HG02840 (cell line): ENCODE measurements around the gene PPM1H.

Source experiments
- ATAC-seq: cut with Tn5 transposase; IDR thresholded peaks from one replicate; pipeline ENCODE4 v1.9.1; 2021; ENCODE audit warnings: mild to moderate bottlenecking, moderate library complexity, moderate number of reproducible peaks; ENCODE audit not compliant: unreplicated experiment, low FRiP score

The PPM1H gene

GRCh38 chr12:62631471-62632410 is 303.2 kb downstream of the PPM1H start:
- peak; percentile 52 for ATAC-seq

DNA sequence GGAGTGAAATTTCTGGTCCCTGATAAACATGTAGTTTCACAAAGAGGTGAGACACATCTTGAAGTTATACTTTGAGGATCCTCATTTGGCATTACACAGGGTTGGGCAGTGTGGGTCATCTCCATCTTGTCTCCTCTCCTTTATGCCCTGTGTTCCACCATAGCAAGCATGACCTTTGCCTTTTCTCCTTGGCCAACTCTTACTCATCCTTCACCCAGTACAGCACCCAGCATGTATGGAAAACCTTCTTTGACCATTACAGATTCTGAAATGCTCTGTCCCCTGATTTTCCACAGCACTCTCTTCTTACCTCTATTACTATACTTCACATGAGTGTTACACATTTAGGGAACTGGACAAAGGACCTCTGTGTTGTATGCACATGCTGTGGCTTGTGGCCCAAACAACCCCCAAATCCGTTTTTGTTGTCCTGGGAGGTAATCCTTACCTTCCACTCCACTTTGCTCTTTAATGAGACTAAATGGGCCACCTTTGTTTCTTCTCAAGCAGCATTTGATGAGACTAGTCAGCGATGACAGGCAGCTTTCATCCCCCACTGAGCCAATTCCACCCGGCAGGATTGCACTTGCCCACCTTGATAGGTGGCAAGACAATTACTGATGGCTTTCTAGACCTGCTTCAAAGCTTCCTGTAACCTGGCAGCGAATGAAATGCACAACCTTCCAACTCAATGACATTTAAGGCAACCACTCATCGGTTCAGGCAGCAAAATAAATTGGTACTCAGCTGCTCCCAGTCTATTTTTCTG is 304.8 kb downstream of the PPM1H start:
- ATAC-seq, result no peak

- no peak for ATAC-seq
Measured at GRCh38 chr12:62629413-62629812, 305.5 kb downstream of the PPM1H start.

GRCh38 chr12:62627181-62627580 is 307.8 kb downstream of the PPM1H start:
- no peak for ATAC-seq

DNA sequence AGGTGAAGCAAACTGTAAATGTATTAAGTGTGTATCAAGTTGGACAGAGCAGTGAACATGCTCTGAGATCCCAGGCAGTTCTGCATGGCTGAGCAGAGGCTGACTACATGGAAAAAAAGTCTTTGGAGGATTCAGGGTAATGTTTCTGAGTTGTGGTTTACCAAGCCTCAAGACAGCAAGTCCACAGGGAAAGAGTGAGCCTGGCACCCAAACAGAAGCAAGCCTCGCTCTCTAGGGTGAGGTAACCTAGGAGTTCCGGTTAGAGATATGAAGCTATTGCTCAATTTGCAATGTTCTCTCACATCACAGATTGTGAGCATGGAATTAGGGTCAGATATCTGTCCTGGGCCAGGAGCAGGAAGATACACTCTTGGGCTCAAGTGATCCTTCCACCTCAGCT is 309.7 kb downstream of the PPM1H start:
- no peak for ATAC-seq

DNA sequence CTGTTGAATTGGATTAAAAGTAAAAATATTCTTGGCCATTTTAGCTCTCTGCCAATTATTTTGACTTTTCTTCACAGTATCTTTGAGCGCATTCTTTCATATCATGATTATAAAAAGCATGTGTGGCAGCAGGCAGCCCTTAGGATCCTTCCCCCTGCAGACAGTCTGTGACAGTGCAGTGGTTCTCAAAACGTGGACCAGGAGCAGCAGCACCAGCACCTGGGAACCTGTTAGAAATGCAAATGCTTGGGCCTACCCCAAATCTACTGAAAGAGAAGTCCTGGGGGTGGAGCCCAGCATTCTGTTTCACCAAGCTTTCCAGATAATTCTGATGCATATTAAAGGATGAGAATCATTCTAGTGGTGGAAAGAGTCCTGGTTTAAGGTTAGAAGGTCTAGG is 312.8 kb downstream of the PPM1H start:
- ATAC-seq, result no peak

DNA sequence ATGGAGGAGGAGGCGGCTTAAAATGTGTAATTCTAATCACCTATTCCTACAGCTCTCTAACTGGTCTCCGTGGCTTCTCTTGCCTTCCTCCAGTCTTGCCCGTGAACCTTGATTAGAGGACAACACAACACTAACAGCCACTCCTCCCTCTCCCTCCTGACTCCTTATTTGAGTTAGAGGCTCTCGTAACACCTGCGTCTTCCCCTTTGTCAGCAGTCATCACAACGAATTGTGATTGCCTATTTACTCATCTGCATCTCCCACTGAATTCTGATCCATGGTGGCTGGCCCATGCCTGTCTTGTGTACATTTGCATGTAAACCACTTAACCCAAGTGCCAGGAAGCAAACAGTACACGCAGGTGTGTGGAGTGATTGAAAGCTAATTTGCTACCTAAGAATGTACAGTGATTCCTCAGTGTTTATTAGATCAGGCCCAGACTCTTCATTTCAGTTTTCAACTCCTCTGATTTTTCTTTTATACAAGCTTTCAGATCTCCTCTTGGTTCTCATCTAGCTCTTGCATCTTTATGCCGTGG is 313.8 kb downstream of the PPM1H start:
- no peak for ATAC-seq

DNA sequence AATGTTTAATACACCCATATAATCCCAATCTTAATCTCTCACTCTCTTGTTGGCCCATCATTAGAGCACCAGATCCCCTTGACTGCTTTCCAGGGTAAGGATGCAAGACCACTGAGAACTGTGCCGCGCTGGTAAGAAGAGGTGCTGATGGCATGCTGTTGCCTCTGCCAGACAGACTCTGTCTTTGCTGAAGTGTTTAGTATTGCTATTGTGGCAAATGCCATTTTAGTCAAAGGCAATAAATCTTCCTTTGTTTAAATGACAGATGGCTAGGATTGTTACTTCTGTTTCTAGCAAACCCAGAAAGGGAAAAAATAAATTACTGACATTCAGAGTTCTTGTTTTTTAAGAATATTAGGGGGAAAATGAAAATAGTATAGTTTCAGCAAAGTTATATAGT is 316.0 kb downstream of the PPM1H start:
- ATAC-seq, result no peak

- ATAC-seq, result no peak
Measured at GRCh38 chr12:62618319-62618718, 316.6 kb downstream of the PPM1H start.

DNA sequence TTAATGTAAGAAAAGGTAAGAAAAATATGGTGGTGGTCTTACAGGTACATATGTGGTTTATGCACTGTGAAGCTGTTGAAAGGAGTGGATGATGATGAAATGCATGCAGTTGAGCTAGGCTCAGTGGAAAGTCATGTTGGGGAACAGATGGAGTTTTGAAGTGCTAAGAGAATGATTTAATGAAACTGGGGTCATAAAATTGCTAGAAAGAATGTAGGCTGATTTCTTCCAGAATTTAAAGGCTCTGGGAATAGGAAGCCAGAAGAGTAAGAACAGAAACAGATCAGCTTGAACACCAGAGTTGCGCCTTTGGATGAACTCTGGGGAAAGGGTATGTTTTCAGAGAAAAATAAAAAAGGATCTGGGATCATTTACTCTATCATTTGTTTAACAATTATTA is 321.9 kb downstream of the PPM1H start:
- no peak for ATAC-seq

DNA sequence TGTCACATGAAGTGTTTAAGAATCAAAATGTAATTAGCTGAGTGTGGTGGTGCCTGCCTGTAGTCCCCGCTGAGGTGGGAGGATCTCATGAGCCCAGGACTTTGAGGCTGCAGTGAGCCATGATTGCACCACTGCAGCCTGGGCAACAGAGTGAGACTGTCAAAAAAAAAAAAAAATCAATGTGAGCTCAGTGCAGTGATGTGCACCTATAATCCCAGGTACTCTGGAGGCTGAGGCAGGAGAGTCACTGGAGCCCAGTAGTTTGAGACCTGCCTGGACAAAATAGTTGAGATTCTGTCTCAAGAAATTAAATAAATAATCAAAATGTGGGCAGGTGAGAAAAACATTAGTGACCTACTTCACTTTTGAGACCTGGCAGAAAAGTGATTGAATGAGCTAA is 328.3 kb downstream of the PPM1H start:
- no peak for ATAC-seq

GRCh38 chr12:62605981-62606380 is 329.0 kb downstream of the PPM1H start:
- no peak for ATAC-seq

GRCh38 chr12:62604871-62605270 is 330.1 kb downstream of the PPM1H start:
- ATAC-seq, result no peak

DNA sequence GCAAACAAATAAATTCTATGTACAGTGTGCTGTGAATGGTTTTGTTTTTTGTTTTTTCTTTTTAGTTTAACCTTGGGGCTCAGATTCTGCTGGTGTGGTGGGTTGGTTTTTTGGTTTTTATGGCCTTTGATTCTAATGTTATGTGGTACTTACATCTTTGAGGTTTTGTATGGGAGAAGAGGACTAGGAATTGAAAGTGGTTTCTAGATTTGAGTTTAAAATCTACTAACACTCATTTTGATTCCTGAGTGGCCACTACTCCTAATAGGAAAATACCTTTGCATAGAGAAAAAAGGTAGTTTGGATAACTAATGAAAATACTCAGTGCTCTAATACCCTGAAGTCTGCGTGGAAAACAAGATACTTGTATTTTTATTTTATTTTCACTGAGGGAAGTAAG is 330.6 kb downstream of the PPM1H start:
- ATAC-seq, result no peak

GRCh38 chr12:62603811-62604098 is 331.2 kb downstream of the PPM1H start:
- no peak for ATAC-seq

GRCh38 chr12:62603061-62603810 is 331.7 kb downstream of the PPM1H start:
- peak; percentile 63 for ATAC-seq

DNA sequence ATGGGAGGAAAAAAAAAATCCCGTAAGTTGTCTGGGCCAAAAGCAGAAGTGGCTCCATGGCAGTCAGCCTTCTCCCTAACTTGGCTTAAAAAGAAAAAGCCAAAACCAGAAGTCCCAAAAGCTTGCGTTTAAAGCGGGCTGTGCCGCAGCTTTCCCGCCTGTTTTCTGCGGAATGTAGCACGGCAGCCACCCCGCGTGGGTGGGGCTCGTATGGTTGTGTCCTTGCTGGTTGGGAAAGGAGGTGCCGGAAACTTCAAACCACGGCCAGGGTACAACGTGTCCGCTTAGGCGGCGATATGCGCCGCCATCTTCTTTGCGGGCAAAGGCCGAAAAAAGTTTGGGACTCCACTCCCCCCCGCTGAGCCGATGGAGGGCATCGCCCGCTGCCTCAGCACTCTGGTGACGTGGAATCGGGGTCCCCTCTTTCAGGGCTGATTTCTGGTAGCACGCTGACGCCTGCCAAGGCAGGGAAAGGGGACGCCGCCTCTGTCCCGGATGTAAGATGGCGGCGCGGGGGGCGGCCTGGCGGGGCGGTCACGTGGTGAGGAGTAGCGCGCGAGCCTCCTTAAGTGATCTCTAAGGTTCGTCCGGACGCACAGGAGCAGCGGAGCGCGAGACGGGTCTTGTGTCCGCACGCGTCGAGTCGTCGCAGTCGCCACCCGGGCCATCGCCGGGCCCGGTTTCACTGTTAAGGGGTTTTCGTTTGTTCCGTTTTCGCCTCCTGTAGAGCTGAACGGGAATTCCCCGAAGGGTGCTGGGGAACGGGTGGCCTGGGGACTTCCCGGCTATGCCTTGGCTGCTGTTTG is 332.5 kb downstream of the PPM1H start:
- peak; percentile 73 for ATAC-seq

GRCh38 chr12:62601765-62602164 is 333.2 kb downstream of the PPM1H start:
- no peak for ATAC-seq

DNA sequence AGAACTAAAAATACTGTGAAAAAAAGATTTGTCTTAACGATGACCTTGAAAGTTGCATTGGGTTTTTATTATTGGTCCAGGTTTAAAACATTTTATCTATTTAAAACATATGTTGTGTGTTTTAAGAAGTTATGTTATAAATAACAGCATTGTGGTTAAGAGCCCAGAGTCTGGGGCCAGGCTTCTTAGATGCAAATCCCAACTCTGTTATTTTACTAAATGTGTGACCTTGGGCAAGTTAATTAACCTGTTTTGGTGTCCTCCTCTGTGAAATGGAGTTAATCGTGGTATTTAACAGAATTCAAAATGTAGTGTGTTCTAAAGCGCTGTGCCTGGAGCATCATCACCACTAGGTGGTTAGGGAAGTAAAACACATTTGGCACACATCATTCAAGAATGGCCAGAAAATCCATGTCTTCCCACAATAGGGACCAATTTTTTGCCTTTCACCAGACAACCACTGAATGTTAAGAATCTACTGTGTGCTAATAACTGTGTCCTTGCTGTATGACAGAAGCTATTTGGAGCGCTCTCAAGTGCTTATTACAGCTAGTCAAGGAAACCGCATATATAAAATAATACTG is 335.0 kb downstream of the PPM1H start:
- ATAC-seq, result no peak

DNA sequence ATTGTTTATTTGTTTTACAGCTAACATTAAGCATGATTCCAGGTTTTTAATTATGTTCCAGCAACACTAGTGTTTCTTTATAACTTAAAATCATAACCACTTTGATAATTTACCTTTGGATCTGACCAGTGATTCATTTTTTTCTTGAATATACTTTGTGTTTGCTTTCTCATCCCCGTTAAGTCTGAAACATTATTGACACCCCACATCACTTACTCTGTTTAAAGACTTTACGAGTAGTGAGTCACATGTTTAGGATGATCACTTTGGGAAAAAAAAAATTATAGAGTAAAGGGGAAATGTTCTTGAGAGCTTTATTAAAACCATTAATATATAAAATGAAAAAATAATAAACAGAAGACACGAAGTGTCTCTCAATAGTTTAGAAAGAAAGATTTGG is 336.1 kb downstream of the PPM1H start:
- ATAC-seq, result no peak
